ENCODE measurements around the gene ZNF592. TPM values are rescaled to one million over a fixed set of nuclear protein-coding genes. Genes with fewer than 3 reads are reported as not detected.

ZNF592 gene
- total and polyA plus RNA-seq, 11 donors: 9.7 to 28.6 (median 21.2) TPM

- Histone ChIP-seq H3K4me1 (peaks cover 3 to 98% (median 85%) of the 10 kb centered on the region in 12 donors), H3K4me3 (no peak overlapping the region), H3K27ac (peak overlapping the region; percentile 4 to 99 (median 96)), H3K9me3 (no peaks in the 10 kb centered on the region), H3K27me3 (no peaks in the 10 kb centered on the region), H3K36me3 (peaks cover 0 to 55% (median 5%) of the 10 kb centered on the region in 9 donors)
- intact Hi-C loops (cut with DNase I): no loop called here
- no peak for ATAC-seq
- no peak for DNase-seq
- TF ChIP-seq POLR2A (IDR thresholded peaks at IDR 0.05): no peak
- TF ChIP-seq CTCF (IDR thresholded peaks at IDR 0.05): no peak
- WGBS, 4 donors: 60 to 70% (median 64%) methylated on average over 5 of the region's 5 CpGs
These were observed 82.6 kb downstream of the ZNF592 start for GRCh38 chr15:84831028-84831427.

GRCh38 chr15:84831613-84832012 is 83.2 kb downstream of the ZNF592 start:
- Histone ChIP-seq H3K9me3 (no peaks in the 10 kb centered on the region), H3K36me3 (peaks cover 0 to 54% (median 5%) of the 10 kb centered on the region in 9 donors), H3K27me3 (no peaks in the 10 kb centered on the region), H3K27ac (peak overlapping the region; percentile 4 to 99 (median 96)), H3K4me3 (no peak overlapping the region), H3K4me1 (peaks cover 3 to 98% (median 83%) of the 10 kb centered on the region in 12 donors)
- intact Hi-C loops (cut with DNase I): no loop called here
- DNase-seq (no peak), ATAC-seq (no peak)
- WGBS, 4 donors: 53 to 64% (median 60%) methylated on average over 2 of the region's 2 CpGs
- TF ChIP-seq CTCF (IDR thresholded peaks at IDR 0.05): no peak
- TF ChIP-seq POLR2A (IDR thresholded peaks at IDR 0.05): no peak

GRCh38 chr15:84832448-84833040 is 84.2 kb downstream of the ZNF592 start:
- no peak for TF ChIP-seq CTCF (IDR thresholded peaks at IDR 0.05)
- TF ChIP-seq POLR2A (IDR thresholded peaks at IDR 0.05): no peak
- DNase-seq (no peak), ATAC-seq (no peak)
- no peak overlapping the region for H3K4me3 ChIP-seq
- H3K27me3 ChIP-seq: no peaks in the 10 kb centered on the region
- no peaks in the 10 kb centered on the region for H3K9me3 ChIP-seq
- WGBS, 4 donors: 46 to 79% (median 70%) methylated on average over 2 of the region's 2 CpGs
- H3K27ac ChIP-seq: peak overlapping the region in 11 of 12 donors; percentile 83 to 99 (median 96)
- peaks cover 0 to 53% (median 5%) of the 10 kb centered on the region in 9 donors for H3K36me3 ChIP-seq
- peaks cover 3 to 98% (median 78%) of the 10 kb centered on the region in 12 donors for H3K4me1 ChIP-seq
- intact Hi-C loops (cut with DNase I): no loop called here

- DNase-seq (peak in 2 of 5 donors; percentile 42 to 69), ATAC-seq (peak in 3 of 4 donors; percentile 30 to 44 (median 43))
- intact Hi-C loops (cut with DNase I): no loop called here
- H3K27ac ChIP-seq: peak overlapping the region; percentile 27 to 99 (median 96)
- H3K9me3 ChIP-seq: no peaks in the 10 kb centered on the region
- H3K4me1 ChIP-seq: peaks cover 3 to 97% (median 79%) of the 10 kb centered on the region in 12 donors
- H3K27me3 ChIP-seq: no peaks in the 10 kb centered on the region
- TF ChIP-seq POLR2A (IDR thresholded peaks at IDR 0.05): no peak
- TF ChIP-seq CTCF (IDR thresholded peaks at IDR 0.05): no peak
- peaks cover 0 to 51% (median 5%) of the 10 kb centered on the region in 9 donors for H3K36me3 ChIP-seq
- 7 to 36% (median 30%) methylated on average over 2 to 4 of the region's 4 CpGs for WGBS, 4 donors
- H3K4me3 ChIP-seq: no peak overlapping the region
These were observed 85.2 kb downstream of the ZNF592 start for GRCh38 chr15:84833447-84834228.

All from heart left ventricle (tissue), 16 donors.